Measurements from ENCODE around the gene PTK6.

PTK6 gene

GRCh38 chr20:63492518-63492917, 44.7 kb downstream of the PTK6 start:
- 90 to 91% methylated on average over 2 of the region's 2 CpGs for WGBS, 2 experiments
- Histone ChIP-seq H3K4me1 (ENCODE audit: control insufficient read depth, insufficient read depth, low read length) (peaks cover 2% of the 10 kb centered on the region), H3K9me3 (ENCODE audit: control insufficient read depth, low read length) (no peaks in the 10 kb centered on the region), H3K4me3 (ENCODE audit: insufficient read depth, low read depth, low read length) (no peak overlapping the region), H3K27ac (ENCODE audit: insufficient read depth, low read depth, low read length, poor library complexity, severe bottlenecking) (no peak overlapping the region), H3K27me3 (ENCODE audit: control insufficient read depth, insufficient read depth, low read length, poor library complexity, severe bottlenecking) (peaks cover 60% of the 10 kb centered on the region), H3K36me3 (ENCODE audit: control insufficient read depth, insufficient read depth, low read length) (no peaks in the 10 kb centered on the region)

GRCh38 chr20:63491635-63492230, 45.4 kb downstream of the PTK6 start:
- Histone ChIP-seq H3K4me3 (ENCODE audit: insufficient read depth, low read depth, low read length) (no peak overlapping the region), H3K36me3 (ENCODE audit: control insufficient read depth, insufficient read depth, low read length) (no peaks in the 10 kb centered on the region), H3K27ac (ENCODE audit: insufficient read depth, low read depth, low read length, poor library complexity, severe bottlenecking) (no peak overlapping the region), H3K27me3 (ENCODE audit: control insufficient read depth, insufficient read depth, low read length, poor library complexity, severe bottlenecking) (peaks cover 60% of the 10 kb centered on the region), H3K4me1 (ENCODE audit: control insufficient read depth, insufficient read depth, low read length) (peaks cover 2% of the 10 kb centered on the region), H3K9me3 (ENCODE audit: control insufficient read depth, low read length) (no peaks in the 10 kb centered on the region)
- WGBS, 2 experiments, result 67 to 68% methylated on average over 4 of the region's 4 CpGs

DNA sequence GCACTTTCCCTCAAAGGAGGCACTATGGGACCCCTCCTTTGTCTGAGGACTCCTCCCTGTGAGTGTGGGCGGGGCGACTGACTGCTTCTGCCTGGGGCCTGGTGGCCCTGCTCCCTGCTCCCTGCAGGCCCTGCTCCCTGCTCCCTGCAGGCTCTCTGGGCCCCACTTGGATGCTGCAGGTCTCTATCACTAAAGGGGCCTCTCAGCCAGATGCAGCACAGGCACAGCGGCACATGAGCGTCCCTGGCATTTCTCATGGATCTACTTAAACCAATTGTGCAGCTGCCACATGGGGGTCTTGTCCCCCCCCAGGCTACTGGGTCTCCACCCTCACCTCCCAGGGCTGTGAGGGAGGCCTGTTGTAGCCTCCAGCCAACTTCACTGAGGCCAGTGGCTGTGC, 46.1 kb downstream of the PTK6 start:
- Histone ChIP-seq H3K9me3 (ENCODE audit: control insufficient read depth, low read length) (no peaks in the 10 kb centered on the region), H3K27me3 (ENCODE audit: control insufficient read depth, insufficient read depth, low read length, poor library complexity, severe bottlenecking) (peaks cover 53% of the 10 kb centered on the region), H3K36me3 (ENCODE audit: control insufficient read depth, insufficient read depth, low read length) (no peaks in the 10 kb centered on the region), H3K4me1 (ENCODE audit: control insufficient read depth, insufficient read depth, low read length) (peaks cover 2% of the 10 kb centered on the region), H3K4me3 (ENCODE audit: insufficient read depth, low read depth, low read length) (no peak overlapping the region), H3K27ac (ENCODE audit: insufficient read depth, low read depth, low read length, poor library complexity, severe bottlenecking) (no peak overlapping the region)
- WGBS, 2 experiments, result 86 to 88% methylated on average over 4 of the region's 4 CpGs

DNA sequence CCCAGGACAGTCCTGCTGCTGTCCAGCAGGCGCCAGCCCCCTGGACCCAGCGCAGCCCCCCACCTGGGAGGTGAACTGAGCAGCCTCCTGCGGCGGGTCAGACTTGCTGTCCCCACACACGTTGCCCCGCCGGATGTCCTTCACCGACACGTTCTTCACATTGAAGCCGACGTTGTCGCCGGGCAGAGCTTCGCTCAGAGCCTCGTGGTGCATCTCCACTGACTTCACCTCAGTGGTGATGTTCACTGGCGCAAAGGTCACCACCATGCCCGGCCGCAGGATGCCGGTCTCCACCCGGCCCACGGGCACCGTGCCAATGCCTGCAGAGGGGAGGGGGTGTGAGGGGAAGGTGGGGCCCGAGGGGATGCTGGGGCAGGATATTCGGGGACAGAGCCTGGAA, 46.8 kb downstream of the PTK6 start:
- H3K4me3 ChIP-seq (ENCODE audit: insufficient read depth, low read depth, low read length), result no peak overlapping the region
- no peaks in the 10 kb centered on the region for H3K9me3 ChIP-seq (ENCODE audit: control insufficient read depth, low read length)
- 93 to 94% methylated on average over 24 of the region's 24 CpGs for WGBS, 2 experiments
- H3K4me1 ChIP-seq (ENCODE audit: control insufficient read depth, insufficient read depth, low read length), result peaks cover 2% of the 10 kb centered on the region
- peaks cover 47% of the 10 kb centered on the region for H3K27me3 ChIP-seq (ENCODE audit: control insufficient read depth, insufficient read depth, low read length, poor library complexity, severe bottlenecking)
- H3K27ac ChIP-seq (ENCODE audit: insufficient read depth, low read depth, low read length, poor library complexity, severe bottlenecking), result no peak overlapping the region
- H3K36me3 ChIP-seq (ENCODE audit: control insufficient read depth, insufficient read depth, low read length), result no peaks in the 10 kb centered on the region

DNA sequence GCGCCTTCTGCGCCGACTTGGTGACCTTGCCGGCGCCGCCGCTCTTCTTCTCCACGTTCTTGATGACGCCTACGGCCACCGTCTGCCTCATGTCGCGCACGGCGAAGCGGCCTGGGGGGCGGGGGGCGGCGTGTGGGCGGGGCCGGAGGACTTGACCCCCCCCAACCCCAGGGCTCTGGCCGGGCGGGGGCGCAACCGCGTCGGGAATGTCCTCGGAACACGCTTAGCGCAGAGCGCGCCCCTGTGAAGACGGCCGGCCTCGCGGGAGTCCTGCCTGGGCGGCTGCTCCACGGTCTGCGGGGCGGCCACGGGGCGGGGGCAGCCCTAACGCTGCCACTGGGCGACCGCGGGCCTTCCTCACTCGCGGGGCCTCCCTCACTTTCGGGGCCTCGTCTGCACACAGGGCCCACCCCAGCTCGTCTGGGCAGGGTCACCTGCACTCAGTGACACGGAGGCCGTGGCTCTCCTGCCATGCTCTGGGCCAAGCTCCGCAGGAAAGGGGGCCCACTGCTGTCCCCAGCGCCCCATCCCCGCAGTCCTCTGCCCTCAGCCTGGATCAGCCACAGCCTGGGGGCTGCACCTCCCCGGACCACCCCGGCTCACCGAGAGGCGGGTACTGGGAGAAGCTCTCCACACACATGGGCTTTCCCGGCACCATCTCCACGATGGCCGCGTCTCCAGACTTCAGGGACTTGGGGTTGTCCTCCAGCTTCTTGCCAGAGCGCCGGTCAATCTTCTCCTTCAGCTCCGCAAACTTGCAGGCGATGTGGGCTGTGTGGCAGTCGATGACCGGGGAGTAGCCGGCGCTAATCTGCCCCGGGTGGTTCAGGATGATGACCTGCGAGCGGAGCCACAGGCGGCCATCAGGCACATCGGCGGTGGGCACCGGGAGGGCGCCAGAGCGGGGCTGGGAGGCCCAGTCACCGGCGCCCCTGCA, 48.6 kb downstream of the PTK6 start:
- WGBS, 2 experiments, result 25% methylated on average over 83 of the region's 83 CpGs
- Histone ChIP-seq H3K4me1 (ENCODE audit: control insufficient read depth, insufficient read depth, low read length) (peaks cover 2% of the 10 kb centered on the region), H3K36me3 (ENCODE audit: control insufficient read depth, insufficient read depth, low read length) (no peaks in the 10 kb centered on the region), H3K27ac (ENCODE audit: insufficient read depth, low read depth, low read length, poor library complexity, severe bottlenecking) (no peak overlapping the region), H3K27me3 (ENCODE audit: control insufficient read depth, insufficient read depth, low read length, poor library complexity, severe bottlenecking) (peaks cover 46% of the 10 kb centered on the region), H3K9me3 (ENCODE audit: control insufficient read depth, low read length) (no peaks in the 10 kb centered on the region), H3K4me3 (ENCODE audit: insufficient read depth, low read depth, low read length) (peak overlapping the region; percentile 11)

DNA sequence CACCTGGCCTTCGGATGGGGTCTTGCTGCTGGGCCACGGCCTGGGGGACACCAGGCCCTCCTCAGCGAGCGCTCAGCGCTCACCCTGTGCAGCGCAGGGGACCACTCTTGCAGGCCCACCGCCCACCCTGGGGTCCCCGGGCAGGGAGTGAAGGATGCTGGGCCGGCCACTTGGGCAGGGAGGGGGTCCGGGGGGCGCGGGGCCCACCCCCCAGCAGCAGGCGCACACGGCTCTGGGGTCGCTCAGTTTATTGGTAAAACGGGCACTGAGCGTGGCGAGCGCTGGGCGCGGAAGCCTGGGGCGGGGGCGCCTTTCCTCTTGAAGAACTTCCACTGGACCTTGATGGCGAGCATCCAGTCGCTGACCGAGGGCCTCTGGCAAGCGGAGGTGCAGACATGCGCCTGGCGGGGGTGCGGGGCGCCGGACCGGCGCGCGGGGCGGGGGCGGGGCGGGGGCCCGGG, 49.4 kb downstream of the PTK6 start:
- Histone ChIP-seq H3K36me3 (ENCODE audit: control insufficient read depth, insufficient read depth, low read length) (no peaks in the 10 kb centered on the region), H3K9me3 (ENCODE audit: control insufficient read depth, low read length) (no peaks in the 10 kb centered on the region), H3K27ac (ENCODE audit: insufficient read depth, low read depth, low read length, poor library complexity, severe bottlenecking) (no peak overlapping the region), H3K4me1 (ENCODE audit: control insufficient read depth, insufficient read depth, low read length) (peaks cover 2% of the 10 kb centered on the region), H3K4me3 (ENCODE audit: insufficient read depth, low read depth, low read length) (no peak overlapping the region), H3K27me3 (ENCODE audit: control insufficient read depth, insufficient read depth, low read length, poor library complexity, severe bottlenecking) (peaks cover 46% of the 10 kb centered on the region)
- 16 to 19% methylated on average over 39 of the region's 40 CpGs for WGBS, 2 experiments

DNA sequence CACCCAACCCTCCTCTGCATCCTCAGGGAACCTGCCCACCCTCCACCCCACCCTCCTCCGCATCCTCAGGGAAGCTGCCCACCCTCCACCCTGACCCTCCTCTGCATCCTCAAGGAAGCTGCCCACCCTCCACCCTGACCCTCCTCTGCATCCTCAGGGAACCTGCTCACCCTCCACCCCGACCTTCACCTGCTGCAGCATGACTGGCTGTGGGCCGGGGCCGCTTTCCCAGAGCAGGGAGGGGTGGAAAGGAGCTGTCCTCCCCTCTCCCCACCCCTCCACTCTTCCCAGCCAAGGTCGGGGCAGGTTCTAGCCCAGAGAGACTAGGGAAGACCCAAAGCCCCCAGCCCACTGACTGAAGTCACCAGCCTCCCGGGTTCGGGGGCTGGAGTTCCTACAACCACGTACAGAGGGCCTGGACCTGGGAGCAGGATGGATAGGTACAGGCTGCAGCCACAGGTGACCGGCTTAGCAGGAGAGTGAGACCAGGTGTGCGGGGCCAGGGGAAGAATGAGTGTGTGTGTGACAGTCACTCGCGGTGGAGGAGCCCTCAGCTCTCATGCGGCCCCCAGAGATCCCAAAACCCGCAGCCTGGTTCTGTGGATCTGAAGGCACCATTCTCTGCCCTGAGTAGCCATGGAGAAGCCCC, 49.9 kb downstream of the PTK6 start:
- peaks cover 46% of the 10 kb centered on the region for H3K27me3 ChIP-seq (ENCODE audit: control insufficient read depth, insufficient read depth, low read length, poor library complexity, severe bottlenecking)
- no peak overlapping the region for H3K4me3 ChIP-seq (ENCODE audit: insufficient read depth, low read depth, low read length)
- peaks cover 5% of the 10 kb centered on the region for H3K4me1 ChIP-seq (ENCODE audit: control insufficient read depth, insufficient read depth, low read length)
- no peaks in the 10 kb centered on the region for H3K36me3 ChIP-seq (ENCODE audit: control insufficient read depth, insufficient read depth, low read length)
- no peak overlapping the region for H3K27ac ChIP-seq (ENCODE audit: insufficient read depth, low read depth, low read length, poor library complexity, severe bottlenecking)
- 59 to 65% methylated on average over 14 of the region's 14 CpGs for WGBS, 2 experiments
- H3K9me3 ChIP-seq (ENCODE audit: control insufficient read depth, low read length), result no peaks in the 10 kb centered on the region

DNA sequence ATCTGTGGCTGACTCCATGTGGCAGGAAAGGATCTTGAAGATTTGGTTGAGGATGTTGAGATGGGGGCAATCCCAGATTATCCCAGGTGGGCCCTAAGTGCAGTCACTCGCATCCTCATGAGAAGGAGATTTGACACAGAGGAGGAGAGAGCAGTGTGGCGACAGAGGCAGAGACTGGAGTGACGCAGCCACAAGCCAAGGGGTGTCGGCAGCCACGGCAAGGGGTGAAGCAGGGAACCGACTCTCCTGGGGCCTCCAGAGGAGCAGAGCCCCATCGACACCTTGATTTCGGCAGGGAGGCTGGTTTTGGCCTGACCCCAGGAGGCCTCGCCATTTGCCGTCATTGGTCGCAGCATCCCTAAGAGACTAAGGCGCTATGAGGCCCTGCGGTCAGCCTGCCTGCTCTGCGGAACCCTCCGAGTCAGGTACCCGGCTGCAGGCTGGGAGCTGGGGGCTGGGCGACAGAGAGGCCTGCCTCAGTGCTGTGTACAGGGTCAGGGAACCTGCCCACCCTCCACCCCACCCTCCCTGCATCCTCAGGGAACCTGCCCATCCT, 50.8 kb downstream of the PTK6 start:
- Histone ChIP-seq H3K9me3 (ENCODE audit: control insufficient read depth, low read length) (no peaks in the 10 kb centered on the region), H3K4me1 (ENCODE audit: control insufficient read depth, insufficient read depth, low read length) (peaks cover 11% of the 10 kb centered on the region), H3K27me3 (ENCODE audit: control insufficient read depth, insufficient read depth, low read length, poor library complexity, severe bottlenecking) (peaks cover 46% of the 10 kb centered on the region), H3K36me3 (ENCODE audit: control insufficient read depth, insufficient read depth, low read length) (no peaks in the 10 kb centered on the region), H3K27ac (ENCODE audit: insufficient read depth, low read depth, low read length, poor library complexity, severe bottlenecking) (no peak overlapping the region), H3K4me3 (ENCODE audit: insufficient read depth, low read depth, low read length) (no peak overlapping the region)
- WGBS, 2 experiments, result 92% methylated on average over 17 of the region's 17 CpGs

DNA sequence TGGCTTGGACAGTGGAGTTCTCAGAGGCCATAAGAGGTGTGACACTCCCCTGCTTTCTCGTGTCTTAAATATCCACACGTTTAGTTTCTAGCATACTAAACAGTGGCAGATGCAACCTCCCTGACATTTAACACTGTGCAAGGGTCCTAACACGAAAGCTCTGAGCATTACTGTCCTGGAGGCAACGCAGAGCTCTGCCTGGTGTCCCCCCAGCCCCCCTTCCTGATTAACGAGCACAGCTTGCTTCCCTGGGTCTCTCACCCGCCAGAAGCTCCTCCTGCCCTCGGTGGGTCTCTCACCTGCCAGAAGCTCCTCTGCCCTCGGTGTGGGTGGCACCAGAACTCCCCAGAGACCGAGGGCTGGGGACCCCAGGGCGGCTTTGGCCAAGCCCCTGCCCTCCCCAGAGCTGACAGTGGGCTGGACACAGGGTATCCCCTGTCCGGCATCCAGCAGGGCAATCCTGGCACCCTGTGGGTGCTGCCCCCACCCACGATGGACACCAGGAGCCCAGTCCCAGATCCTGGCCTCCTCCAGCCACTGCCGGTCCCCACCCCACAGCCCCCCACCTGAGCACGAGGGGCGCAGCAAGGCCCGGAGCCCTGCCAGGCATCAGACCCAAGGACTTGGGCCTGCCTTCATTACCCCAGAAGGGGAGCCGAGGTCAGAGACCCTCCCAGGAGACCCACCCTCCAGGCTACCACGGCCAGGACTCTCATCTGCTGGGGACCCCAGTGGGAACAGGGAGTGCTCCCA, 52.3 kb downstream of the PTK6 start:
- no peaks in the 10 kb centered on the region for H3K9me3 ChIP-seq (ENCODE audit: control insufficient read depth, low read length)
- peaks cover 11% of the 10 kb centered on the region for H3K4me1 ChIP-seq (ENCODE audit: control insufficient read depth, insufficient read depth, low read length)
- no peak overlapping the region for H3K27ac ChIP-seq (ENCODE audit: insufficient read depth, low read depth, low read length, poor library complexity, severe bottlenecking)
- WGBS, 2 experiments, result 79 to 85% methylated on average over 18 of the region's 18 CpGs
- H3K27me3 ChIP-seq (ENCODE audit: control insufficient read depth, insufficient read depth, low read length, poor library complexity, severe bottlenecking), result peaks cover 30% of the 10 kb centered on the region
- no peak overlapping the region for H3K4me3 ChIP-seq (ENCODE audit: insufficient read depth, low read depth, low read length)
- no peaks in the 10 kb centered on the region for H3K36me3 ChIP-seq (ENCODE audit: control insufficient read depth, insufficient read depth, low read length)
